ENCODE data around the gene HOXB6.

HOXB6 gene

GRCh38 chr17:48564188-48565021 is 40.4 kb downstream of the HOXB6 start:
- DNase-seq, result no peak

GRCh38 chr17:48563867-48564187 is 41.0 kb downstream of the HOXB6 start:
- DNase-seq, result no peak

- no peak for DNase-seq
Observed at GRCh38 chr17:48563385-48563838, 41.4 kb downstream of the HOXB6 start.

DNA sequence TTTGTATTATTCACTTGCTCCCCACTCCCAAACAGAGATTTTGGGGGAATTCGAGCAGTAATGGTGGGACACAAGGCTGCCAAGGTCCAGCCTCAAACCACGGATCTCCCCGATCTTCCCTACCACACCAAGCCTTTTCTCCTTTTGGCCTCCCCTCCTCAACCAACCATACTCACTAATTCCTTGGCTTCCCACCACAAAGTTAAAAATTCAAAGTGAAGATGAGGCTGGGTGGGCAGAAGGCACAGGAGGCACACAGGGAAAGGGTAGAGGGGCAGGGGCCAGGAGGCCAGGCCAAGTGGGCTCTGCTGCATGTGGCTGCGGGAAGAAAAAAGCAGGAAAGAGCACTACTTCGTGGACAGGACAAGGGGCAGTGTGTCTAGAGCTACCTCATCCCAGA is 41.9 kb downstream of the HOXB6 start:
- DNase-seq, result no peak

DNA sequence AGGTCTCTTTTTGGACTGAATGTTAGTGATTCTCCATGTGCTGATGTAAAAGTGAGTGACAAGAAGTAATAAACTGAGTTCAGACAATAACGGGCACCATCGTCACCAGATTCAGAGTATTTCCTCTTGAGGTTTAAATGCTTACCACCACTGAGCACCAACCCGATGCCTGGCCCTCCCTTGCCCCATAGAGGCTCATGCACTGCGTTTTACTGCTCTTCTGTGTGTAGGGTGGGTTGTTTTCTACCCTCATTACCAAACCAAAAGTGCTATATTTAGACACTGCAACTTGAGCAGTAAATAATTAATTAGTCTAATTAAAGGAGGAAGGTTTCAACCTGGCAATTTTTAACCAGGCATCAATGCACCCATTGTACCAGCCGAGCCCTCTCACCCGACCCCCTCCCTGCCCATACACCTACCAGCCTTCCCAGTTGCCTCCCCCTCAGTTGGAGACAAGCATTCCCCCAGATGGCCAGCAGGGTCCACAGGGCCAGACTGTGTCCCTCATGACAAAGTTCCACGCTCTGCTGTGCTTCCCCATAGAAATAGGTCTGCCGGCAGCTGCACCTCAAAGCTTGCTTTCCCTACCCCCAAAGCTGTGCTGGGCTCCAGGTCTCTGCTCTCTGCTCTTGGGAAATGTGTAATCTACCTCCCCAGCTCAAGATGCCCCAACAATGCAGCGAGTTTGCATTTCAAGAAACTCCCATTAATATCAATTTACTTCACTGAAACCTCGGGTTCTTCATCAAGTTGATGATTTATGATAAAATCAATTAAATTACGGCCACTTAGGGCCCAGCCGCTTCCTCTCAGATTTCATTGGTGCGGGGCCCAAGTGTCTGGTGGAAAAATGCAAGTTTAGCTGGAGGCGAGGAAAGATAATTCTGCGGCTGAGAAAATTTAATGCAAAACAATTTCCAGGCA is 42.6 kb downstream of the HOXB6 start:
- DNase-seq, result peak; percentile 32

DNA sequence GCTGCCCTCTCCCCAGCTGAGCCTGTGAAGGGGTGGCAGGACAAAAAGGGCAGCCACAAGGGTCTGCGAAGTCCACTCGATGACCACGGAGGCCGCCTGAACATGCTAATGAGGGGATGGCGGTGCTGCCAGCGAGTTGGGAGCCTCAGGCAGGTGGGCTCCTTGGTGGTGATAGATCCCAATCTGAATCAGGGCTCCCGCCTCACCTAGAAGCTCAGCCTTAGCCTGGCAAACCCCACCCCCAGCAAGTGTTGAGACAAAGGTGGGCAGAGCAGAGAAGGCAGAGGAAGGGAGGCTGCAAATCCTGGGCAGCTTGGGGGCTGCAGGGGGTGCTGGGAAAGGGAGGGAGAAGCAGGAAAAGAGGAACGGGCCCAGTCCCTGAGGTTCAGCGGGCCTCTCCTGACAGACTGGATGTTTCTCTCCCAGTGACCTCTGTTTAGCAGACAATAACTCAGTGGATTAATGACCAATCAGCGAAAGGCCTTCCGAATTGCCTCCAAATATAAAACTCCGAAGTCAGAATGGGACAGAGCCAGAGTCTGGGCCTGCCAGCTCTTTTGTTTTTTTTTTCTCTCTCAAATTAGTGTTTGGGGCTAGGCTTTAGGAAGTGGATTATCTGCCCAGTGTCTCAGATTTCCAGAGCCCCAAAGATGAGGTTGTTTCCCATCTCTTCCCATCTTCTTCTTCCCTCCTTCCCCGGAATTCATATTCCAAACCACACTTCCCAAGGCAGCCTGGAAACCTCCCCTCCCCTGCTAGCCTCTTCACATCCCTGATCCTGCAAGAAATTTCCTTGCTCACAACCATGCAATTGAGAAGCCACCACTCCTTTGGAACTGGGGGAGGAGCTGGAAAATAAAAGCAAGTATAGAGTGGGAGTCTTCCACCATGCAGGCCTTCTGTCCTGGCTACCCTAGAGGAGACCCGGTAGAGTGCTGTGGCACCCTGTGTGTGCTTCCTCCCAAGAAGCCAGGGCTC is 44.7 kb downstream of the HOXB6 start:
- DNase-seq, result no peak

- no peak for DNase-seq
Observed at GRCh38 chr17:48559122-48559839, 45.5 kb downstream of the HOXB6 start.

GRCh38 chr17:48558831-48559121 is 46.0 kb downstream of the HOXB6 start:
- no peak for DNase-seq

DNA sequence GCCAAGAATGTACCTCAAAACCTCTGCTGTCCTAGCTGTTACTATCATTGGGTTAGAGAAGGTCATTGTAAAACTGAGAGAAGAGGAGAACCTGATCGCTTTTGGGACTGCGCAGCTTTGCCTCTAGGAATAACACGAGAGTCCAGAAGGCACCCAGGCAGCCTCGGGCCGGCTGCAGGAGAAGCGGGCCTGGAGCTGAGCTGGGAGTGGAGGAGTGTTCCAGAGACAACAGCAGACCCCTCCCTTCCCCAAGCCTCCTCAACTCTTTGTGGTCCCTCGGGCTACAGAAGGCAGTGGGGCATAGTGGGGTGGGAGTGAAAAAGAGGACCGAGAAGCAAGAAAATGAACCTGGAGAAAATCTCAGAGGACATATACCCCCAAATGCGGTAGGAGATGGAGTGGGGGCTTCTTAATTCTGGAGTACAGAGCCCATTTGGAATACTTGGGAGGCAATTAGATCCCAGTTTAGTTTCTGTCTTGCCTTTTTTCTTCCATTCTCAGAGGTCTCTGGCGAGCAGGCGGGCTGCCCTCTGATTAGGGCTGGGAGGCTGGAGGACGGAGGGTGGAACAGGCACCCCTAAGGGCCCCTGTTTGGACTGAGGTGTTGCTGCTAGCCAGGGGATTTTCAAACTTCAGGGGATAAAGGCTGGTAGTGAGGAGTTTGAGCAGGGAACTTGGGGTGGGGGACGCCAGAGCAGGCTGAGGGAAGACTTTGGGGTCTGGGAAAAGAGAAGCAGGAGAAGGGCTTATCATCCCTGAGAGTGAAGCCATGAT is 46.5 kb downstream of the HOXB6 start:
- DNase-seq, result no peak

GRCh38 chr17:48556576-48557401 is 48.0 kb downstream of the HOXB6 start:
- no peak for DNase-seq

GRCh38 chr17:48556229-48556575 is 48.6 kb downstream of the HOXB6 start:
- no peak for DNase-seq

- DNase-seq, result peak; percentile 87
Observed at GRCh38 chr17:48555258-48556228, 49.2 kb downstream of the HOXB6 start.

DNA sequence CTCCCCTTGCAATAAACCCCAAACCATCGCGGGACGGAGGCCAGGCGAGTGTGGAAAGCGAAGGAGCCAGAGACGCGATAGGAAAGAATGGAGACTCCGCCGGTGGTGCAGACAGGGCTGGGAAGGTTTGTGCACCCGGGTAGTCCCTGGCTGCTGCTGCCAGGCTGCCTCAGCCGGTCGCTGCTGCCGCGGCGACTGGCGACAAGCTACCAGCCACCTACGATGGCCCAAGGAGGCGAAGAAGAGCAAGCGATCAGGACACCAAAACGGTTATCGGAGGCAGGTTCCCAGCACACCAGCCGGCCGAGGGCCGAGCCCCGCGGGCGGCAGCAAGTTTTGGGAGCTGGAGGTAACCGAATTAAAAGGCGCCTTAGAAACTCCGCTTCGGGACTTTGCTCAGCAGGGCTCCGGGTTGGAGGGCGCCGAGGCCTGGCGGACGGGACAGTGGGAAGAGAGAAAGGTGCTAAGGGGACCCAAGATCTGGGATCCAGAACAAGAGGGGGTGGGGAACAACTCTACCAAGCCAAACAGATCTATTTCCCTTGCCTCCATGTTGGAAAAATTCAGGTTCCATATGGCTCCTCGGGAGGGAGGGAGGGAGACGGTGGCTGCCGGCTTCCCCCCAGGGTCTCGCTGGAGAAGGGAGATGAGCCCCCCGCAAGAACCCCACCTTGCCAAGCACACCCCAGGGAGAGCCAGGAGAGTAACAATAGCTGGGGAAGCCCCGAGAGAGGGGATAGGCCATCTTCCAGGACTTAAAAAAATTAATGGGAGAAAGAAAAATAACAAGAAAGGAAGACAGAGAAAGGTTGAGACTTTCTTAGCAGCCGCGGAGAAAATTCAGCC is 50.2 kb downstream of the HOXB6 start:
- DNase-seq, result no peak

DNA sequence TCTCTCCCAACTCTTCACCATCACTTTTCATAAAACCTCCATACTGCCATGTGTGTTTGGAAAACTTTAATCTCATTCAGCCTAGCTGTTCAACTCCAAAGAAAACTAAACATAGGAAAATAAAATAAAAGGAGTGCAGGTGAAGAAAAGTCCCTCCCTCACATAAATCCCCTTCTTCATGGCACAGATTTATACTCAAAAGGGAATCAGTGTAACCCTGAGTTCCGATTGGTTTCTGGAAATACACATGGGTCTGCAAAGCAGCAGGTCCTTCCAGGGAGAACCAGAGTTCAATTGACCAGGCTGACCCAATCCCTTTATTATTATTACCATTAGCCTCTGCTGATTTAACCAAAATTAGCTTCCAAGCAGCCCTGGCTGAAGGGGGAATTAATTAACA is 51.0 kb downstream of the HOXB6 start:
- no peak for DNase-seq

GRCh38 chr17:48553190-48553547 is 51.6 kb downstream of the HOXB6 start:
- no peak for DNase-seq

- no peak for DNase-seq
Observed at GRCh38 chr17:48552466-48553189, 52.2 kb downstream of the HOXB6 start.

DNA sequence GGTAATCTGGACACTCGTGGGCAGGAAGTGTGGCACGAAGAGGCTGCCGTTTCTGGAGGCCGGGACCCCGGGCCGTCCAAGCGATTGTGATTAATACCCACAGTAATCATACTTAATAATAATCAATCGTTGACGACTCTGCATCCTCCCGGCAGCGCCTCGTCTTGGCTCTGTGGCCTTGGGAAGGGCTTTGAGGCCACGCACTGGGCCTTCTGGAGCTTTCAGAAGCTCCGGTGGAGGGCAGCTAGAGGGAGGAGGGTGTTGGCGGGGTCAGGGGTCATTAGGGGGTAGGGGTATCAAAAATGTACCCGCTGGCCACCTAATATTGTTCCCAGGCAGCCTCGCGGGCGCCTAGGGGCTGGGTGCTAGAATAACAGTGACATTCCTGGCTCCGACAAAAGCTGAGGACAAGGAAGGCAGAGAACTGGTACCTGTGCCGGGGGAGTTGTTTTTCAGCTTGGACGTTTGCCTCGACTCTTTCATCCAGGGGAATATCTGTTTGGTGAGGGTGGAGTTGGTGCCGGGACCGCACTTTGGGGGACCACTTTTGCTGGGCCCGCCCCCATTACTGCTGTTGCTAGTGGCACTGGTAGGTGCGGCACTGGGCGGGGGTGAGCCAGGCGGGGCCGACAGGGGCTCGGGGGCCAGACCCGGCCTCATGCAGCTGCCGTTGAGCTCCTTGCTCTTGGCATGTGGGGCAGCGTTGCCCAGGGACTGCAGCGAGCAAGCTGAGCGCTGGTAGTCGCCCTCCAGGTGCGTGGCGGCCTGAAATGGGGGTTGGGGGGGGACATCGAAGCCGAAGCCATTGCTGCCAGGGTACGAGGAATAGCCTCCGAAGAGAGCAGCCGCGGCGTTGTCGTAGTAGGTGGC is 53.0 kb downstream of the HOXB6 start:
- no peak for DNase-seq
